ENCODE data around the gene IFITM5. TPM values are rescaled to one million over a fixed set of nuclear protein-coding genes. Genes with fewer than 3 reads are reported as not detected.

Gene IFITM5
- total RNA-seq, 2 donors from 2014 or later = not detected

DNA sequence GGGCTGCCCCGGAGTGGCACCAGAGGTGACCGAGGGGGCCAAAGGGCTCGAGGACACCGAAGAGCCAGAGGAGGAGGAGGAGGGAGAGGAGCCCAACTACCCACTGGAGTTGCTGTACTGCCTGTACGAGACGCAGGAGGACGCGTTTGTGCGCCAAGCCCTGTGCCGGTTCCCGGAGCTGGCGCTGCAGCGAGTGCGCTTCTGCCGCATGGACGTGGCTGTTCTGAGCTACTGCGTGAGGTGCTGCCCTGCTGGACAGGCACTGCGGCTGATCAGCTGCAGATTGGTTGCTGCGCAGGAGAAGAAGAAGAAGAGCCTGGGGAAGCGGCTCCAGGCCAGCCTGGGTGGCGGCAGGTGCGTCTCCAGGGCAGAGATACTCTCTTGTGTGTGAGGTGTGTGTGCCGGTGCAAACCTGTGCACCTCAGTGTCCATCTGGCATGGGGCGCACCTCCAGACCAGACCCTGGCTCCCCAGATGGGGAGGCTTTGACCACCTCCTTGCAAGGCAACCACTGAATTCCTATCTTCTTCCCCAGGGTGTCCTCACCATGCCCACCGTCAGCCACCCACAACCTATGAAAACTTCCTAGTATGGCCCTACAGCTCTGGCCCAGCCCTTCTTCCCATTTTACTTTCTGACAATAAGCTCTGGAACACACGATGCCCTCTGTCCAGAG is 17.7 kb downstream of the IFITM5 start:
- 42% methylated on average over 24 of the region's 26 CpGs for WGBS
- H3K27ac ChIP-seq = no peak overlapping the region
- no peaks in the 10 kb centered on the region for H3K9me3 ChIP-seq
- TF ChIP-seq POLR2A (IDR thresholded peaks at IDR 0.05) = no peak
- TF ChIP-seq, protein P1, sequence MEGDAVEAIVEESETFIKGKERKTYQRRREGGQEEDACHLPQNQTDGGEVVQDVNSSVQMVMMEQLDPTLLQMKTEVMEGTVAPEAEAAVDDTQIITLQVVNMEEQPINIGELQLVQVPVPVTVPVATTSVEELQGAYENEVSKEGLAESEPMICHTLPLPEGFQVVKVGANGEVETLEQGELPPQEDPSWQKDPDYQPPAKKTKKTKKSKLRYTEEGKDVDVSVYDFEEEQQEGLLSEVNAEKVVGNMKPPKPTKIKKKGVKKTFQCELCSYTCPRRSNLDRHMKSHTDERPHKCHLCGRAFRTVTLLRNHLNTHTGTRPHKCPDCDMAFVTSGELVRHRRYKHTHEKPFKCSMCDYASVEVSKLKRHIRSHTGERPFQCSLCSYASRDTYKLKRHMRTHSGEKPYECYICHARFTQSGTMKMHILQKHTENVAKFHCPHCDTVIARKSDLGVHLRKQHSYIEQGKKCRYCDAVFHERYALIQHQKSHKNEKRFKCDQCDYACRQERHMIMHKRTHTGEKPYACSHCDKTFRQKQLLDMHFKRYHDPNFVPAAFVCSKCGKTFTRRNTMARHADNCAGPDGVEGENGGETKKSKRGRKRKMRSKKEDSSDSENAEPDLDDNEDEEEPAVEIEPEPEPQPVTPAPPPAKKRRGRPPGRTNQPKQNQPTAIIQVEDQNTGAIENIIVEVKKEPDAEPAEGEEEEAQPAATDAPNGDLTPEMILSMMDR (IDR thresholded peaks at IDR 0.05) = no peak
- no peak for TF ChIP-seq POLR2AphosphoS5 (IDR thresholded peaks at IDR 0.05)
- intact Hi-C loops (cut with DNase I) = no loop called here
- H3K4me3 ChIP-seq = no peak overlapping the region
- peaks cover 28% of the 10 kb centered on the region for H3K27me3 ChIP-seq (replicated peaks; ENCODE audit: insufficient read depth)
- DNase-seq (ENCODE audit: low spot score) = no peak
- no peaks in the 10 kb centered on the region for H3K4me1 ChIP-seq (replicated peaks)
- H3K36me3 ChIP-seq = no peaks in the 10 kb centered on the region

DNA sequence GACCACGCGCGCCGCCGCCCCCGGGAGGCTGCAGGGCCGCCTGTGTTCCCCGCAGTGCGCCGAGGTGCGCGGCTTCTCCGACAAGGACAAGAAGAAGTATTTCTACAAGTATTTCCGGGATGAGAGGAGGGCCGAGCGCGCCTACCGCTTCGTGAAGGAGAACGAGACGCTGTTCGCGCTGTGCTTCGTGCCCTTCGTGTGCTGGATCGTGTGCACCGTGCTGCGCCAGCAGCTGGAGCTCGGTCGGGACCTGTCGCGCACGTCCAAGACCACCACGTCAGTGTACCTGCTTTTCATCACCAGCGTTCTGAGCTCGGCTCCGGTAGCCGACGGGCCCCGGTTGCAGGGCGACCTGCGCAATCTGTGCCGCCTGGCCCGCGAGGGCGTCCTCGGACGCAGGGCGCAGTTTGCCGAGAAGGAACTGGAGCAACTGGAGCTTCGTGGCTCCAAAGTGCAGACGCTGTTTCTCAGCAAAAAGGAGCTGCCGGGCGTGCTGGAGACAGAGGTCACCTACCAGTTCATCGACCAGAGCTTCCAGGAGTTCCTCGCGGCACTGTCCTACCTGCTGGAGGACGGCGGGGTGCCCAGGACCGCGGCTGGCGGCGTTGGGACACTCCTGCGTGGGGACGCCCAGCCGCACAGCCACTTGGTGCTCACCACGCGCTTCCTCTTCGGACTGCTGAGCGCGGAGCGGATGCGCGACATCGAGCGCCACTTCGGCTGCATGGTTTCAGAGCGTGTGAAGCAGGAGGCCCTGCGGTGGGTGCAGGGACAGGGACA is 18.4 kb downstream of the IFITM5 start:
- no peak overlapping the region for H3K27ac ChIP-seq
- 7% methylated on average over 69 of the region's 79 CpGs for WGBS
- peaks cover 28% of the 10 kb centered on the region for H3K27me3 ChIP-seq (replicated peaks; ENCODE audit: insufficient read depth)
- TF ChIP-seq, protein P1 (IDR thresholded peaks at IDR 0.05) = no peak
- TF ChIP-seq POLR2AphosphoS5 (IDR thresholded peaks at IDR 0.05) = no peak
- TF ChIP-seq POLR2A (IDR thresholded peaks at IDR 0.05) = no peak
- no peaks in the 10 kb centered on the region for H3K4me1 ChIP-seq (replicated peaks)
- intact Hi-C loops (cut with DNase I) = no loop called here
- H3K9me3 ChIP-seq = no peaks in the 10 kb centered on the region
- H3K36me3 ChIP-seq = no peaks in the 10 kb centered on the region
- DNase-seq (ENCODE audit: low spot score) = no peak
- peak overlapping the region in 1 of 2 donors; percentile 10 for H3K4me3 ChIP-seq

DNA sequence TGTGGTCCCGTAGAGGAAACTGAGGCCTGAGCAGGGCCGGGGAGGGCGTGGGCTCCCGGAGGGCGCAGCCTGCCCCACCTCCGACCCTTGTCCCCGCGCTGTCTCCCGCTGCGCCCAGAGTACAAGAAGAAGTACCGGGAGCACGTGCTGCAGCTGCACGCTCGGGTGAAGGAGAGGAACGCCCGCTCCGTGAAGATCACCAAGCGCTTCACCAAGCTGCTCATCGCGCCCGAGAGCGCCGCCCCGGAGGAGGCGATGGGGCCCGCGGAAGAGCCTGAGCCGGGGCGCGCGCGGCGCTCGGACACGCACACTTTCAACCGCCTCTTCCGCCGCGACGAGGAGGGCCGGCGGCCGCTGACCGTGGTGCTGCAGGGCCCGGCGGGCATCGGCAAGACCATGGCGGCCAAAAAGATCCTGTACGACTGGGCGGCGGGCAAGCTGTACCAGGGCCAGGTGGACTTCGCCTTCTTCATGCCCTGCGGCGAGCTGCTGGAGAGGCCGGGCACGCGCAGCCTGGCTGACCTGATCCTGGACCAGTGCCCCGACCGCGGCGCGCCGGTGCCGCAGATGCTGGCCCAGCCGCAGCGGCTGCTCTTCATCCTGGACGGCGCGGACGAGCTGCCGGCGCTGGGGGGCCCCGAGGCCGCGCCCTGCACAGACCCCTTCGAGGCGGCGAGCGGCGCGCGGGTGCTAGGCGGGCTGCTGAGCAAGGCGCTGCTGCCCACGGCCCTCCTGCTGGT is 19.2 kb downstream of the IFITM5 start:
- intact Hi-C loops (cut with DNase I) = no loop called here
- WGBS = 1% methylated on average over 49 of the region's 85 CpGs
- Histone ChIP-seq H3K27ac (no peak overlapping the region), H3K9me3 (no peaks in the 10 kb centered on the region), H3K27me3 (replicated peaks; ENCODE audit: insufficient read depth) (peaks cover 28% of the 10 kb centered on the region), H3K36me3 (no peaks in the 10 kb centered on the region), H3K4me3 (peak overlapping the region; percentile 5 to 10), H3K4me1 (replicated peaks) (no peaks in the 10 kb centered on the region)
- no peak for TF ChIP-seq POLR2A (IDR thresholded peaks at IDR 0.05)
- TF ChIP-seq, protein P1 (IDR thresholded peaks at IDR 0.05) = no peak
- TF ChIP-seq POLR2AphosphoS5 (IDR thresholded peaks at IDR 0.05) = no peak
- no peak for DNase-seq (ENCODE audit: low spot score)

DNA sequence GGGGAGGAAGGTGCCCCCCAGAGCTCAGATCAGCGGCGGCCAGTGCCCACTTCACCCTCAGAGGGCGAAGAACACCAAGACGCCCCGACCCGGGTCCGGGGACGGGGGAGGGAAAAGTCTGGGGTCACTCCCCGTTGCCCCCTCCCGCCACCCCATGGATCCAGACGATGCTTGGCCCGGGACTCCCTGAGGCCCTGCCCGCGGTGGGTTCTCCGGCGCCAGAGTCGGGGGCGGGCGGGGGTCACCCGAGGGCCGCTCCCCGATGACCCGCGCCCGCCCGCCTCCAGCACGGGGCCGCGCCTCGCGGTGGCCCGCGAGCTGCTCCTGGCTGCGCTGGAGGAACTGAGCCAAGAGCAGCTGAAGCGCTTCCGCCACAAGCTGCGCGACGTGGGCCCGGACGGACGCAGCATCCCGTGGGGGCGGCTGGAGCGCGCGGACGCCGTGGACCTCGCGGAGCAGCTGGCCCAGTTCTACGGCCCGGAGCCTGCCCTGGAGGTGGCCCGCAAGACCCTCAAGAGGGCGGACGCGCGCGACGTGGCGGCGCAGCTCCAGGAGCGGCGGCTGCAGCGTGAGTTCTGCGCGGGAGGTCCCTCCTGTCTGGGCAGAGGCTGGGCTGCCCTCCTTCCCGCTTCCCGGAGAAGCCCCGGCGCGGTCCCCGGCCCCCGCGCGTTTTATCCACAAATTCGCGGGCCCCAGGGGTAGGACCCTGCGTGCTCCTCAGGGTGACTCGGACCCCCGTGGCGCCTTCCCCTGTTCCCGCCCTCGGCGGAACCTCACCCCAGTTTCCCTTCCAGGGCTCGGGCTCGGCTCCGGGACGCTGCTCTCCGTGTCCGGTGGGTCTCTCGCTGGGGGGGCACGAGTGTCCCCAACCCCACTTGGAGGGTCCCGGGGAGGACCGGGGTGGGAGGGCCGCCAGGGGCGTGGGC is 20.0 kb downstream of the IFITM5 start:
- no peaks in the 10 kb centered on the region for H3K9me3 ChIP-seq
- no peak for DNase-seq (ENCODE audit: low spot score)
- peaks cover 28% of the 10 kb centered on the region for H3K27me3 ChIP-seq (replicated peaks; ENCODE audit: insufficient read depth)
- no peak for TF ChIP-seq POLR2A (IDR thresholded peaks at IDR 0.05)
- TF ChIP-seq, protein P1 (IDR thresholded peaks at IDR 0.05) = no peak
- TF ChIP-seq POLR2AphosphoS5 (IDR thresholded peaks at IDR 0.05) = no peak
- H3K27ac ChIP-seq = no peak overlapping the region
- intact Hi-C loops (cut with DNase I) = no loop called here
- H3K4me3 ChIP-seq = peak overlapping the region; percentile 5 to 8
- H3K36me3 ChIP-seq = no peaks in the 10 kb centered on the region
- H3K4me1 ChIP-seq (replicated peaks) = no peaks in the 10 kb centered on the region
- 8% methylated on average over 45 of the region's 97 CpGs for WGBS

Measured in prostate gland (tissue), 2 donors.